Spinal cord (tissue), 10 donors: ENCODE measurements around the gene FCN3. TPM values are rescaled to one million over a fixed set of nuclear protein-coding genes. Genes with fewer than 3 reads are reported as not detected.
"Not testable (repeated sequence)": the region's sequence is repeated elsewhere in the genome, so short reads cannot be mapped to it uniquely, and the experiment has no call there.

Source experiments
- DNase-seq, 6 donors: peaks; one replicate each; pipeline versions ENCODE4 v3.0.0 to v3.0.0-alpha.2; 2013 to 2015; ENCODE audit warnings: low spot score in 6 of 6, low read depth in 4 of 6
- H3K27ac ChIP-seq: one replicate; pipeline ENCODE4 v1.5.1; 2013; ENCODE audit warnings: low read depth, low read length, control low read depth
- H3K27me3 ChIP-seq: one replicate; pipeline ENCODE4 v1.6.1; 2013; ENCODE audit warnings: low read length; ENCODE audit not compliant: control insufficient read depth, insufficient read depth
- H3K36me3 ChIP-seq: one replicate; pipeline ENCODE4 v1.6.1; 2013; ENCODE audit warnings: low read length; ENCODE audit not compliant: control insufficient read depth, insufficient read depth
- H3K4me1 ChIP-seq: one replicate; pipeline ENCODE4 v1.6.1; 2013; ENCODE audit warnings: low read length; ENCODE audit not compliant: control insufficient read depth, insufficient read depth
- H3K4me3 ChIP-seq: one replicate; pipeline ENCODE4 v1.5.1; 2013; ENCODE audit warnings: low read depth, low read length, control low read depth
- H3K9me3 ChIP-seq: one replicate; pipeline ENCODE4 v1.6.1; 2013; ENCODE audit warnings: low read length; ENCODE audit not compliant: control insufficient read depth, insufficient read depth
- WGBS: methylation state at CpG from one replicate; pipeline ENCODE4 v1.1.5; 2013; ENCODE audit warnings: missing lambda C conversion rate; ENCODE audit not compliant: insufficient coverage; 5-methylcytosine and 5-hydroxymethylcytosine counted together
- polyA plus RNA-seq, 2 donors: library from polyadenylated mRNA; unstranded; fragments of 120-200 nt; gene quantifications; one replicate each; pipeline ENCODE4 v1.2.1, GENCODE V29; 2013; ENCODE audit not compliant: insufficient read length in 2 of 2
- total RNA-seq, 2 donors: library from RNA; depleted of rRNA in 1 of 2; stranded (reverse); fragments of 120-200 nt in 1 of 2; fragments of >200 nt in 1 of 2; gene quantifications; one replicate each; pipeline versions ENCODE4 v1.2.3 to v1.2.4, GENCODE V29; 2013 to 2014
- donor health status: healthy.

FCN3 gene
- total and polyA plus RNA-seq, 4 donors: 0.27 to 0.44 TPM; not detected in 2

DNA sequence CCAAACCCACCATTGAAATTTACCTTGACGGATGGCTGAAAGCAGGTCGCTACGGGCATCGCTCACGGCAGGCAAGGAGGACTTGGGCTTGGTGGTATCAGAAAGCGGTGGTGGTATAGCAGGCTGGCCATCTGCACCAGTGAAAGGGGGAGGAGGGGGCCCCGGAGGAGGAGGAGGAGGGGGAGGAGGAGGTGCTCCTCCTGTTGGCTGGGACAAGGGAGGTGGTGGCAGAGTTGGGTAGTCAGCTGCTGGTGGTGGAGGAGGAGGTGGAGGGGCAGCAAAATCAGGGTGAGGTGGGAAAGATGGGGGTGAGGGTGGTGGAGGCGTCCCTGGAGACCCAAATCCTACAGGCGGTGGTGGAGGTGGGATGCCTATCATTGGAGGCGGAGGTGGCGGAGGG is 35.0 kb upstream of the FCN3 start:
- no peaks in the 10 kb centered on the region for H3K9me3 ChIP-seq
- no peaks in the 10 kb centered on the region for H3K27me3 ChIP-seq
- no peak overlapping the region for H3K4me3 ChIP-seq
- WGBS: 89% methylated on average over 10 of the region's 11 CpGs
- H3K27ac ChIP-seq: no peak overlapping the region
- H3K36me3 ChIP-seq: peaks cover 69% of the 10 kb centered on the region
- DNase-seq: no peak
- H3K4me1 ChIP-seq: peaks cover 37% of the 10 kb centered on the region

DNA sequence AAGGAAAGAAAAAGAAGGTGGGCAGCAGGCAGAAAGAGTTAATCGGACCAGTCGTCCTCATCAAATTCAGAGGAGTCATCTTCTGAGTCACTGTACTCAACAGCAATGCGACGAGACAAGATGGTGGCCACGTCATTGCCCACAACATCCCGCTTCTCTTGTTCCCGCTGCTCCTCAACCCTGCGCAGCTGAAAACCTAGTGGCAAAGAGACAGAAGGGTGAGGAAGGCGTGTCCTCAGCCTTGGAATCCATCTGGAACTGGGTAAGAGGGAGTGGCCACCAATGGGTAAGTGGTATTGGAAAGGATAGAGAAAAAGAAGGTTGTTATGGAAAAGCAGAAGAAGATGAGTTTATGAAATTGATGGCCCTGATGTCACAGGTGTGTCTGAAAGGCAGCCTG is 33.5 kb upstream of the FCN3 start:
- 92% methylated on average over 8 of the region's 9 CpGs for WGBS
- DNase-seq: no peak
- Histone ChIP-seq H3K9me3 (no peaks in the 10 kb centered on the region), H3K36me3 (peaks cover 65% of the 10 kb centered on the region), H3K27ac (no peak overlapping the region), H3K27me3 (no peaks in the 10 kb centered on the region), H3K4me3 (no peak overlapping the region), H3K4me1 (peaks cover 45% of the 10 kb centered on the region)

DNA sequence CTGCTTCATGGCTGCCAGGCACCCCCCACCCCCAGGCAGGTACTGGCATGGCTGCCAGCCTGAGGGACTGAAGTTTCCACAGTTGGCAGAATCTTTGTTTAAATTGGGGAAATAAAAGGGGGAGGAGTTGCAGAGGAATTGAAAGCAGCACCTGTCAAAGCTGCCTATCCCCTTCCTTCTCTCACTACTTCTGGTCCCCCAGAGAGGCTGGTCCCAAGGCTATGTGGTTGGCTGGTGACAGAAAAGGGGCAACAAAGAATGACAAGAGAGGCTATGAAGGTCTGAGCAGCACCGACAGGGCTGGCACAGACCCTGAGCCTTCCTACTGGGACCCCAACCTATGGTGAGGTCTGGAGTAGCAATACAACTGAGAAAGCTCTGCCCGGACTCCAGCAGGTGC is 32.2 kb upstream of the FCN3 start:
- peaks cover 56% of the 10 kb centered on the region for H3K36me3 ChIP-seq
- not testable (repeated sequence) for DNase-seq, H3K27me3 ChIP-seq, H3K4me3 ChIP-seq, H3K9me3 ChIP-seq
- H3K4me1 ChIP-seq: peaks cover 55% of the 10 kb centered on the region
- H3K27ac ChIP-seq: peak overlapping the region; percentile 90
- whole genome bisulfite sequencing: 56% methylated on average over 2 of the region's 2 CpGs

DNA sequence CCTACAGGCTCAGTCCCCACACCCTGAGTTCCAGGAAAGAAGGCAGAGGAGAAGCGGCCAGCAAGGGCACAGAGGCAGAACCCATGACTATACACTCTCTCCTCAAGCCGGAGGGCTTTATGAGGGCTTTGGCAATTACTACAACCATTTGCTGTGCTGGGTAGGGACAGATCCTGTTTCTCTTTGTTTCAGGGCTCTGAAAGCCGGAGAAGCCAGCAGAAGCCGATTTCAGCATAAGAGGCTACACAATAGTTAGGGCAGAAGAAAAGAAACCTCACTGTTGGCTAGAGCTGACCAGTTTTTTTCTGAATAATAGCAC is 31.7 kb upstream of the FCN3 start:
- H3K27ac ChIP-seq: peak overlapping the region; percentile 90
- no peak overlapping the region for H3K4me3 ChIP-seq
- no peaks in the 10 kb centered on the region for H3K9me3 ChIP-seq
- H3K4me1 ChIP-seq: peaks cover 60% of the 10 kb centered on the region
- H3K36me3 ChIP-seq: peaks cover 51% of the 10 kb centered on the region
- 11% methylated on average over 2 of the region's 4 CpGs for WGBS
- H3K27me3 ChIP-seq: no peaks in the 10 kb centered on the region
- DNase-seq: peak in 2 of 6 donors; percentile 45 to 62

DNA sequence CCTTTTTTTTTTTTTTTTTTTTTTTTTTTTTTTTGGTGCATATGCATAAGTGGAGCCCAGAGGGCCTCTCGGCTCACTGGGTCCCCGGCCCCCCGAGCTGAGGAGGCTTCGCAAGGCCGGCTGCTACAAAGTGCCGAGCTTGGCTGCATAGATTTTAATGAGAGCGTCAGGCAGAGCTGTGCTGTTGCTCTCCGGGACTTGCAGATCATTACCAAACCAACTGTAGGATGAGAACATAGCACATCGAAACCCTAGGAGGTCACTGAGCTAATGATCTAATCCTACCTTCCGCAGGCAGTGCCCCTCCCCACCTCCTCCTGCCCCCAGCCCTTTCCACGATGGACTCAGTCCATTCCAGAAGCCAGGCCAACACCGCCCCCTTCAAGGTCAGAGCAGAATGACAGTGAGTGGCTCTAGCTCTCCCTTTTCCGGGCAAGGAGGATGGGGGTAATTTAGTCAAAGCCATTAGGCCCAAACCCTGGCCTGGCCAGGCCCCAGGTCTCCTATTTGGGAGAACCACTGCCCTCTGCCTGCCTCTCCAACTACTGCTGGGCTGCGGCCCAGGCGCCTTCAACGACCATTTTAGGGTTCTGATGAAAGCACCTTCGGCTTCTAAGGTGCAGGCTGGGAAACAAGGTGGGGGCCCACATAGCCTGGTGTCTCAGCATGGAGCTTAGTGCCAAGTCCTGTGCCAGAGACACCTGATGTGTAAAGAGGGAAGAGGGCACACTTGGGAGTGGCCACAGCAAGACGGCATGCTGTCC is 31.2 kb upstream of the FCN3 start:
- peak in 1 of 6 donors; percentile 50 for DNase-seq
- H3K36me3 ChIP-seq: peaks cover 46% of the 10 kb centered on the region
- H3K27me3 ChIP-seq, H3K4me3 ChIP-seq, H3K9me3 ChIP-seq: not testable (repeated sequence)
- WGBS: 44% methylated on average over 13 of the region's 18 CpGs
- H3K4me1 ChIP-seq: peaks cover 65% of the 10 kb centered on the region
- peak overlapping the region; percentile 90 for H3K27ac ChIP-seq

DNA sequence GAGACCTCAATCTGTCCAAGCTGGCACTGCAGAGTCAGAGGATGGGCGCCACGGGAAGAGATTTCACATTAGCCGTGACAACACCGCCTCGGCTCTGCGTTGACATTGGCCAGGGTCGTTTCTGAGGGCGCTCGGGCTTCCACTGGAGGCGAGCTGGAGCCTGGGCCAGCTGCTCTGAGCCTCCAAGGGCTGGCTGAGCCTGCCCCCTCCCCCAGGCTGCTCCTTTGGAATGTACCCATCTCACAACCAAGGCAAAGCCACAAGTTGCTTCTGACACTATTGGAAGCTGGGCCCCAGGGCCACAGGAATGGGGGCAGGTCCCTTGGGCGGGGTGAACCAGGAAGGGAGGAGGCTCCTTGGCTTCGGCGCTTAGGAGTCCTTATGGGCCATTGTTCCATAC is 30.4 kb upstream of the FCN3 start:
- H3K4me3 ChIP-seq: no peak overlapping the region
- peaks cover 39% of the 10 kb centered on the region for H3K36me3 ChIP-seq
- 44% methylated on average over 13 of the region's 13 CpGs for WGBS
- peak in 1 of 6 donors; percentile 37 for DNase-seq
- H3K27me3 ChIP-seq: no peaks in the 10 kb centered on the region
- H3K9me3 ChIP-seq: no peaks in the 10 kb centered on the region
- H3K4me1 ChIP-seq: peaks cover 71% of the 10 kb centered on the region
- peak overlapping the region; percentile 90 for H3K27ac ChIP-seq

DNA sequence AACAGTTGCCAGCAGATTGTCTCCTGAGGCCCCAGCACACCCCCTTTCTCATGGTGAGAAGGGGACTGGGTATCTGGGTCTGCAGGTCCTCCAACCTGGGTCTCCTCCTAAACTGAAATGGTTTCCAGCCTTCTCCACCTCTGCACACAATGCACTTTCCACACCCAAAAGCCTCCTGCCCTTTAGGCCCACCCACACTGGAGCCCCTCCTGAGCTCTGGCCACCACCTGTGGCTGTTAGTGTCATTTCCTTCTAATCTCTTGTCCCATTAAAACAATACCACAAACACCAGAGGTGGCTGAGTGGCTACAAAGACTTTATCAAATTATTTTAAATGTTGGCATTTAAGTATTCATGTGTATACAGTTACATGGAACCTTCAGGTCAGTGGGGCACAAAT is 29.3 kb upstream of the FCN3 start:
- peaks cover 82% of the 10 kb centered on the region for H3K4me1 ChIP-seq

DNA sequence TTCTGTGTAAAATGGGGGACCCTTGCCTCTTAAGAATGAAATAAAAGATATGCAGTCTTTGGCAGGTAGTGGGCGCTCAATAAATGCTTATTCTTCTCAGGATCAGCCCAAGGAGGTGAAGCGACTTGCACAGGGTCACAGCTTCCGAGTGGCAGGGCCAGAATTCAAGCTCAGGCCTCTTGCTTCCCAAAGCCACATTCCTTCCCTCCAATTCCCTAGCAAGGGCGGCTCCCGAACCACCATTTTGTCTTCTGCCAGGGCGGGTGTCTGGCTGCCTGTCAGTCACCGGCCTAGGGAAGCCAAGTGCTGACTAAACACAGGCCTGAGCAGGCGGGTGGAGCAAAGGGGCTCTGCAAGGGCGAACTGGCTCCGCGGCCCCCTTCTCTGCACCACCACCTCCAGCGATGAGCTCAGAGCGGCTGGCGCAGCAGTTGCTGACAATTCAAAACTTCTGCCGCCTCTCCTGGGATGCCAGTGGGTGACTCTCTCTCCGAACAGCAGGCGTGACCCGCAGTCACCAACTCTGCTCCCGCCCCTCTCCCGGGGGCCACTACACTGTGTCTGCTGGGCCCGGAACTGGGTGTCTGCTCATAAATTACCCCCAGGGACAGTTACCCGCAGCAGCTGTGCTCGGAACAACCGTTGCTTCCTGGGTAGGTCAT is 28.6 kb upstream of the FCN3 start:
- DNase-seq: peak in 2 of 6 donors; percentile 77 to 78
- Histone ChIP-seq H3K9me3 (no peaks in the 10 kb centered on the region), H3K36me3 (peaks cover 22% of the 10 kb centered on the region), H3K27me3 (no peaks in the 10 kb centered on the region), H3K4me1 (peaks cover 89% of the 10 kb centered on the region), H3K27ac (peak overlapping the region; percentile 90), H3K4me3 (no peak overlapping the region)
- 28% methylated on average over 23 of the region's 24 CpGs for WGBS

More for the DNA sequence above, 29.3 kb upstream of the FCN3 start:
- no peaks in the 10 kb centered on the region for H3K9me3 ChIP-seq
- no peaks in the 10 kb centered on the region for H3K27me3 ChIP-seq
- H3K4me3 ChIP-seq: no peak overlapping the region
- H3K27ac ChIP-seq: peak overlapping the region; percentile 90
- no peak for DNase-seq
- peaks cover 28% of the 10 kb centered on the region for H3K36me3 ChIP-seq

DNA sequence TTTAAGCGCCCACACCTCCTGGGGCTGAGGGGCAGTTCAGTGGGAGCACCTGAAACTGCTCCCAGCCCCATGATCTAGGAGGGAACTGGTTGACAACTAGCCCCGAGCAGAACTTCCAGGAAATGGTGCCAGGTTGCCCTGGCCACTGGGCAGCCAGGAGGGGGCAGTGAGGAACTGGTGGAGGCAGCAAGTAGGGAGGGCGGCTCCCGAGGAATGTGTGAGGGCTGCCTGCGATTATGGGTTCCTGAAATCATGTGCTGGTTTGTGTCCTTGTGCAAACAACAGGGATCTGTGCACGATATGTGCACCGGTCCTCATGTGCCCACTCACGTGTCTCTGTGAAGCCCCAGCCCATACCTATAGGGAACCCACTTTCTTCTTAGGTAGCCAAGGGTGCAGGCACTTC is 27.7 kb upstream of the FCN3 start:
- Histone ChIP-seq H3K4me3 (no peak overlapping the region), H3K27ac (peak overlapping the region; percentile 90), H3K36me3 (peaks cover 13% of the 10 kb centered on the region), H3K27me3 (no peaks in the 10 kb centered on the region), H3K9me3 (no peaks in the 10 kb centered on the region), H3K4me1 (peaks cover 90% of the 10 kb centered on the region)
- WGBS: 57% methylated on average over 6 of the region's 8 CpGs
- peak in 2 of 6 donors; percentile 57 to 78 for DNase-seq

DNA sequence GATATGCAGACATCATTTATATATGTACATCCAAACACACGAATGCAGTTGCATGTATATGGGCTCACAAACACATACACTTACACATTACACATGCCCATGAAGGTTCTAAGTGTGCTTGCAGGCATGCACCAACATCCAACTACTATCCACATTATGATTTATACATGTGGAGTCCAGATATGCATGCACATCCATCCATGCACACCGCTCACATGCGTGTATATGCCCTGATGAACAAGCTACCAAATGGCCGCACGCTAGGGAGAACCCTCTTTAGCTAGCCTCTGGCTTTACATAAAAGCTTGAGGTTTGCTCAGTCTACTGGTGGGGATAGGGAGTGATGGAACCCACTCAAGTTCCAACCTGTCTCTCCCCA is 26.3 kb upstream of the FCN3 start:
- H3K4me3 ChIP-seq: no peak overlapping the region
- peaks cover 10% of the 10 kb centered on the region for H3K36me3 ChIP-seq
- 78% methylated on average over 1 of the region's 5 CpGs for WGBS
- H3K27me3 ChIP-seq: no peaks in the 10 kb centered on the region
- H3K4me1 ChIP-seq: peaks cover 80% of the 10 kb centered on the region
- H3K27ac ChIP-seq: peak overlapping the region; percentile 90
- no peaks in the 10 kb centered on the region for H3K9me3 ChIP-seq
- DNase-seq: no peak
